Measurements from ENCODE around the gene PPP1R9A.

Gene PPP1R9A

DNA sequence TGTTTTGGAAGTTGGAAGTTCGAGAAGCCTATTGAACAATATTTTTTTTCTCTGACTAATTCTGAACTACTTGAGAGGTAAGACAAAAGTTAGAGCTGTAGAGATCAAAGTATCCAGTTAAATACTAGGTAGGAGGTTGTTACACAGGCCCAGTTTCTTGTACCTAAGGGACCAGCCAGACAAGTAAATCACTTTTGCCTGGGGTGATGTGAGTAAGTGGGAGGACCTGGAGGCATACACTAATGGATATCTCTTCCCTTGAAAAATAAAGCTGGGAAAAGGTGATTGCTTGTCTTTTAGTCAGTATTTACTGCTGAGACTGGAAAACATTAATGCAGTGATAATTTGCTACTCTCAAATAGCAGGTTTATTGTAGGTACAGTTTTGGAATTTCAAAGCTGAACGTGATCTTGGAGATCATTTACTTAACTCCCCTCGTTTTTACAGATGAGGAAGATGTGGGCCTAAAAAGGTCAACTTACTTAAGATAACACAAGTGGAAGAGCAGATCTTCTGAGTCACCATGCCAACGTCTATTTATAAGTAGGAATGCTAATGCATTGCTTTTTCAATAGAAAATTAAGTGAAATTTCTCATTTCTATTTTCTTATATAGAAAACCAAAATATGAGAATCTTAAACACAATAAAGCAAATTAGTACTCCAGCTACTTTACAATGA is 181.3 kb downstream of the PPP1R9A start:
- no peak for TF ChIP-seq CTCF (IDR thresholded peaks at IDR 0.05; ENCODE audit: insufficient read depth, low read depth, low read length, missing control alignments)
- no peak for DNase-seq (ENCODE audit: low read depth)
- no peak overlapping the region for H3K4me3 ChIP-seq (ENCODE audit: low read depth, low read length)

- DNase-seq (ENCODE audit: low read depth): no peak
- no peak overlapping the region for H3K4me3 ChIP-seq (ENCODE audit: low read depth, low read length)
- TF ChIP-seq CTCF (IDR thresholded peaks at IDR 0.05; ENCODE audit: insufficient read depth, low read depth, low read length, missing control alignments): no peak
Measured at GRCh38 chr7:95089414-95090315, 182.3 kb downstream of the PPP1R9A start.

- no peak for DNase-seq (ENCODE audit: low read depth)
- TF ChIP-seq CTCF (IDR thresholded peaks at IDR 0.05; ENCODE audit: insufficient read depth, low read depth, low read length, missing control alignments): no peak
- H3K4me3 ChIP-seq (ENCODE audit: low read depth, low read length): no peak overlapping the region
Measured at GRCh38 chr7:95092324-95092723, 184.9 kb downstream of the PPP1R9A start.

GRCh38 chr7:95095259-95095965 is 188.0 kb downstream of the PPP1R9A start:
- no peak for TF ChIP-seq CTCF (IDR thresholded peaks at IDR 0.05; ENCODE audit: insufficient read depth, low read depth, low read length, missing control alignments)
- no peak overlapping the region for H3K4me3 ChIP-seq (ENCODE audit: low read depth, low read length)
- no peak for DNase-seq (ENCODE audit: low read depth)

DNA sequence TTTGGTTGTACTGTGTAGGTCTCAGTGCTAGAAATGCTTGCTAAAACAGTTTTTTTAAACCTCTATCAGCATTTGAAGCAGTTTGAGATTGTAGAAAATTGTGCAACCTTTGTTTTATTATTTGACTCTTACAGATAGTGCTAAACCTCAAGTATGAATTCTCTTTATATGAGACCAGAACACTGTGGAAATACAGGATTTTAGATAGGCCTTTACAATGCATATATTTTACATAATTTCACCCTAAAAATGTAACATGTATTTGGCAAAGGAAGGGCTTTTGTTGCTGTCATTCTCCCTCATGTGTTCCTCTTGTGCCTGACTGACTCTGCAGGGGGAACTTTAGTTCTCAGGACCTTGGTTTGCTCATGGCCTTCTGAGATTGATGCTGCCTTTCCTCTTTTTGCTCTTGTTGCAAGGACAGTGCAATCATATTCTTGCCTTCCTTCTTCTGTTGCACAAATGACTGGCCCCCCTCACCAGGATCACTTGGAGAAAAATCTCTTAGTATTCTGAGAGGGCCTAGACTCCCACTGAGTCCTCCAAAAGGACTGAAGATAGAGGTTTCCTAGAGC is 188.7 kb downstream of the PPP1R9A start:
- no peak for TF ChIP-seq CTCF (IDR thresholded peaks at IDR 0.05; ENCODE audit: insufficient read depth, low read depth, low read length, missing control alignments)
- no peak overlapping the region for H3K4me3 ChIP-seq (ENCODE audit: low read depth, low read length)
- DNase-seq (ENCODE audit: low read depth): no peak

GRCh38 chr7:95097291-95097690 is 189.9 kb downstream of the PPP1R9A start:
- no peak for TF ChIP-seq CTCF (IDR thresholded peaks at IDR 0.05; ENCODE audit: insufficient read depth, low read depth, low read length, missing control alignments)
- DNase-seq (ENCODE audit: low read depth): no peak
- H3K4me3 ChIP-seq (ENCODE audit: low read depth, low read length): no peak overlapping the region

All from GM12865 (cell line).